K562 (cell line): Measurements from ENCODE around the gene TXN2. TPM values are rescaled to one million over a fixed set of nuclear protein-coding genes. Genes with fewer than 3 reads are reported as not detected.
A peak's percentile ranks its signal among the peaks of the same experiment; 100 is the strongest.

ENCODE experiments used
- CBFB ChIP-seq: sonication (generic); formaldehyde crosslinking; IDR thresholded peaks from 2 replicates; pipeline ENCODE4 v1.4.0; 2020; ENCODE audit warnings: mild to moderate bottlenecking, missing genetic modification reagents
- DPF2 ChIP-seq: fragments of 450-650 bp; IDR thresholded peaks from 2 replicates; pipeline ENCODE4 v1.6.1; 2016
- HNRNPK ChIP-seq: fragments of 200-400 bp; formaldehyde crosslinking; IDR thresholded peaks from one replicate; pipeline ENCODE4 v1.6.1; 2018; ENCODE audit warnings: mild to moderate bottlenecking, low read depth, low read length; ENCODE audit not compliant: poor library complexity, severe bottlenecking
- MBD2 ChIP-seq: sonication (generic); IDR thresholded peaks from 2 replicates; pipeline ENCODE4 v1.6.1; 2016; ENCODE audit warnings: low read depth, borderline replicate concordance
- RAD51 ChIP-seq: fragments of 450-650 bp; IDR thresholded peaks from 2 replicates; pipeline ENCODE4 v1.7.1; 2016; ENCODE audit warnings: low read depth, mild to moderate bottlenecking, borderline replicate concordance
- SMAD3 ChIP-seq: fragments of 450-650 bp; formaldehyde crosslinking; conservative IDR thresholded peaks from 2 replicates; pipeline ENCODE4 v1.4.0; 2020; ENCODE audit warnings: mild to moderate bottlenecking
- ZNF121 ChIP-seq: sonication (generic); formaldehyde crosslinking; conservative IDR thresholded peaks from 2 replicates; pipeline ENCODE4 v1.8.0; 2022; ENCODE audit warnings: missing genetic modification reagents
- ZNF324 ChIP-seq: fragments of 250-450 bp; sonication (Bioruptor Pico); IDR thresholded peaks from 2 replicates; pipeline ENCODE4 v1.4.0; 2020; ENCODE audit warnings: mild to moderate bottlenecking
- polyA plus RNA-seq, 8 experiments: library from polyadenylated mRNA; depleted of rRNA in 4 of 8; stranded (reverse) in 5 of 8; unstranded in 3 of 8; fragments of >200 nt; fragmentation: Nextera tagmentation in 2 of 8; fragmentation: Illumina TruSeq in 1 of 8; extraction: Ambion mirVana in 2 of 8; extraction: Trizol in 1 of 8; gene quantifications; 2 replicates each; pipeline versions ENCODE4 v1.2.1 to v1.2.3, GENCODE V29; 2011 to 2014; ENCODE audit warnings: inconsistent platforms in 1 of 8, missing spikeins in 1 of 8
- total RNA-seq, 7 experiments: library from RNA; depleted of rRNA in 6 of 7; stranded (reverse); fragments of >200 nt in 6 of 7; fragmentation: Illumina TruSeq in 2 of 7; extraction: Trizol in 2 of 7; gene quantifications; 2 replicates each; pipeline versions ENCODE4 v1.2.1 to v1.2.3, GENCODE V29; 2011 to 2021; ENCODE audit warnings: low replicate concordance in 1 of 7
- TF ChIP-seq, protein P1 (sequence below), 2 experiments: fragments of 200-800 bp in 1 of 2; sonication (Bioruptor generic) in 1 of 2; sonication (generic) in 1 of 2; formaldehyde crosslinking in 1 of 2; IDR thresholded peaks in 1 of 2; conservative IDR thresholded peaks in 1 of 2; 2 replicates each; pipeline versions ENCODE4 v1.5.0 to v1.6.1; 2016 to 2020; ENCODE audit warnings: missing compliant biosample characterization in 1 of 2, missing genetic modification characterization in 1 of 2, missing genetic modification reagents in 1 of 2
- TF ChIP-seq, protein P2 (sequence below), 3 experiments: fragments of 200-800 bp in 1 of 3; fragments of 250-450 bp in 1 of 3; fragments of 450-650 bp in 1 of 3; sonication (Bioruptor Pico) in 1 of 3; sonication (Bioruptor generic) in 1 of 3; formaldehyde crosslinking in 1 of 3; IDR thresholded peaks; 2 replicates each; pipeline versions ENCODE4 v1.6.1 to v1.8.0; 2016 to 2022; ENCODE audit warnings: mild to moderate bottlenecking in 2 of 3, missing genetic modification characterization in 2 of 3, missing compliant biosample characterization in 1 of 3, moderate library complexity in 1 of 3
- TF ChIP-seq, protein P3 (sequence below), 2 experiments: fragments of 250-450 bp in 1 of 2; fragments of 450-650 bp in 1 of 2; sonication (Bioruptor Pico) in 1 of 2; IDR thresholded peaks; 2 replicates each; pipeline versions ENCODE4 v1.6.1 to v1.8.0; 2016 to 2021; ENCODE audit warnings: mild to moderate bottlenecking in 2 of 2, moderate library complexity in 2 of 2, missing compliant biosample characterization in 1 of 2, missing genetic modification characterization in 1 of 2
- TF ChIP-seq, protein P4 (sequence below): fragments of 250-450 bp; sonication (Bioruptor Pico); IDR thresholded peaks from 2 replicates; pipeline ENCODE4 v1.4.0; 2020; ENCODE audit warnings: mild to moderate bottlenecking
- TF ChIP-seq, protein P5 (sequence below): fragments of 450-650 bp; IDR thresholded peaks from 2 replicates; pipeline ENCODE4 v1.6.1; 2018; ENCODE audit not compliant: partially characterized antibody

Gene TXN2
- total and polyA plus RNA-seq, 9 of the 15 experiments (the other 6 are each of a cell fraction or from before 2014, with no cell fraction given): 48.5 to 399 (median 118) TPM

DNA sequence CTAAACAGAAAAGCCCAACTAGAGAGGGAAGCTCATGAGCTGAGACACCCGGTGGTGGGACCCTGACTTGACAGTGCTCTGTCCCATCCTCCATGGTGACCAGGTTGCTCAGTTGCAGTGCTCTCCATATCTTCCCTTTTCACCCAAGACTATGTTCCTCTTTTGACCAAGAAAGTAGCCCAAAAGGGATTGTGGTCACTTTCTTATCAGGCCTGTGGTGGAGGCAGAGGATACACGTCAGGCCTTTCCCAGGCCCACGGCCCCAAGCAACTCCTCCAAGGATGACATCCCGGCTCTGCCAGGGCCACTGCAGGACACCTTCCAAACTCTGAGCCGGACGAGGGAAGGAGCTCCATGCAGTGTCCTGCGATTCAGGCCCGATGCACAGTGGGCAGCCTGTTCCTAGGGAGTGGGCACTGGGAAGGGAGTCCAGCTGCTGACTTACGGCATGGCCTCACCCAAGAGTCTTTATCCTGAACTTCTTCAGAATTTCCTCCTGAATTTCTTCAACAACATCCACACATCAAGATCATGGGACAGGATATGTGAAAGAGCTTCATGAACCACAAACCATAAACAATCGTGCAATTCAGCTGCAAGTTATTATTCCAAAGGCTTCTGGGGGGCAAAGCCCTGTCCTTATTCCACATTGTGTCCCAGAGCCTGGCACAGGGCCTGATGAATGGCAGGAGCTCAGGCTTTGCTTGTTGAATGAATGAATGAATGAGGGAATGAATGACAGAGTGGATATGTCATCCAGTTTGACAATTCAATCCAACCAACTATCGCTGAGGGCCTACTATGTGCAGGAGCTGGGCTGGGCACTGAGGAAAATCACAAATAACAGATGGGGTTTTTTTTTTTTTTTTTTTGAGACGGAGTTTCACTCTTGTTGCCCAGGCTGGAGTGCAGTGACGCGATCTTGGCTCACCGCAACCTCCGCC, 57.7 kb downstream of the TXN2 start (continued):
- TF ChIP-seq MBD2 (no peak), DPF2 (peak; percentile 78), RAD51 (no peak), SMAD3 (CRISPR knock-in tag) (0 out of 2 replicates have a peak, but pooled peaks have one; percentile 16), ZNF324 (CRISPR knock-in tag) (no peak), ZNF121 (CRISPR knock-in tag) (0 out of 2 replicates have a peak, but pooled peaks have one; percentile 65), HNRNPK (no peak), CBFB (0 out of 2 replicates have a peak, but pooled peaks have one; percentile 75)
- TF ChIP-seq, protein P1, sequence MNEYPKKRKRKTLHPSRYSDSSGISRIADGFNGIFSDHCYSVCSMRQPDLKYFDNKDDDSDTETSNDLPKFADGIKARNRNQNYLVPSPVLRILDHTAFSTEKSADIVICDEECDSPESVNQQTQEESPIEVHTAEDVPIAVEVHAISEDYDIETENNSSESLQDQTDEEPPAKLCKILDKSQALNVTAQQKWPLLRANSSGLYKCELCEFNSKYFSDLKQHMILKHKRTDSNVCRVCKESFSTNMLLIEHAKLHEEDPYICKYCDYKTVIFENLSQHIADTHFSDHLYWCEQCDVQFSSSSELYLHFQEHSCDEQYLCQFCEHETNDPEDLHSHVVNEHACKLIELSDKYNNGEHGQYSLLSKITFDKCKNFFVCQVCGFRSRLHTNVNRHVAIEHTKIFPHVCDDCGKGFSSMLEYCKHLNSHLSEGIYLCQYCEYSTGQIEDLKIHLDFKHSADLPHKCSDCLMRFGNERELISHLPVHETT (CRISPR knock-in tag; conservative IDR thresholded peaks at IDR 0.05 in 1 of 2, IDR thresholded peaks at IDR 0.05 in 1 of 2): peak in 1 of 2 experiments; percentile 40; a peak in 1 of 4 replicates
- TF ChIP-seq, protein P2, sequence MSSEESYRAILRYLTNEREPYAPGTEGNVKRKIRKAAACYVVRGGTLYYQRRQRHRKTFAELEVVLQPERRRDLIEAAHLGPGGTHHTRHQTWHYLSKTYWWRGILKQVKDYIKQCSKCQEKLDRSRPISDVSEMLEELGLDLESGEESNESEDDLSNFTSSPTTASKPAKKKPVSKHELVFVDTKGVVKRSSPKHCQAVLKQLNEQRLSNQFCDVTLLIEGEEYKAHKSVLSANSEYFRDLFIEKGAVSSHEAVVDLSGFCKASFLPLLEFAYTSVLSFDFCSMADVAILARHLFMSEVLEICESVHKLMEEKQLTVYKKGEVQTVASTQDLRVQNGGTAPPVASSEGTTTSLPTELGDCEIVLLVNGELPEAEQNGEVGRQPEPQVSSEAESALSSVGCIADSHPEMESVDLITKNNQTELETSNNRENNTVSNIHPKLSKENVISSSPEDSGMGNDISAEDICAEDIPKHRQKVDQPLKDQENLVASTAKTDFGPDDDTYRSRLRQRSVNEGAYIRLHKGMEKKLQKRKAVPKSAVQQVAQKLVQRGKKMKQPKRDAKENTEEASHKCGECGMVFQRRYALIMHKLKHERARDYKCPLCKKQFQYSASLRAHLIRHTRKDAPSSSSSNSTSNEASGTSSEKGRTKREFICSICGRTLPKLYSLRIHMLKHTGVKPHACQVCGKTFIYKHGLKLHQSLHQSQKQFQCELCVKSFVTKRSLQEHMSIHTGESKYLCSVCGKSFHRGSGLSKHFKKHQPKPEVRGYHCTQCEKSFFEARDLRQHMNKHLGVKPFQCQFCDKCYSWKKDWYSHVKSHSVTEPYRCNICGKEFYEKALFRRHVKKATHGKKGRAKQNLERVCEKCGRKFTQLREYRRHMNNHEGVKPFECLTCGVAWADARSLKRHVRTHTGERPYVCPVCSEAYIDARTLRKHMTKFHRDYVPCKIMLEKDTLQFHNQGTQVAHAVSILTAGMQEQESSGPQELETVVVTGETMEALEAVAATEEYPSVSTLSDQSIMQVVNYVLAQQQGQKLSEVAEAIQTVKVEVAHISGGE (CRISPR knock-in tag; IDR thresholded peaks at IDR 0.05): 0 out of 6 replicates have a peak, but pooled peaks of 1 of the 3 experiments have one; percentile 42
- TF ChIP-seq, protein P3, sequence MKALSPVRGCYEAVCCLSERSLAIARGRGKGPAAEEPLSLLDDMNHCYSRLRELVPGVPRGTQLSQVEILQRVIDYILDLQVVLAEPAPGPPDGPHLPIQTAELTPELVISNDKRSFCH (CRISPR knock-in tag; IDR thresholded peaks at IDR 0.05): no peak
- TF ChIP-seq, protein P3 (tag; IDR thresholded peaks at IDR 0.05): 0 out of 2 replicates have a peak, but pooled peaks have one; percentile 56
- TF ChIP-seq, protein P4, sequence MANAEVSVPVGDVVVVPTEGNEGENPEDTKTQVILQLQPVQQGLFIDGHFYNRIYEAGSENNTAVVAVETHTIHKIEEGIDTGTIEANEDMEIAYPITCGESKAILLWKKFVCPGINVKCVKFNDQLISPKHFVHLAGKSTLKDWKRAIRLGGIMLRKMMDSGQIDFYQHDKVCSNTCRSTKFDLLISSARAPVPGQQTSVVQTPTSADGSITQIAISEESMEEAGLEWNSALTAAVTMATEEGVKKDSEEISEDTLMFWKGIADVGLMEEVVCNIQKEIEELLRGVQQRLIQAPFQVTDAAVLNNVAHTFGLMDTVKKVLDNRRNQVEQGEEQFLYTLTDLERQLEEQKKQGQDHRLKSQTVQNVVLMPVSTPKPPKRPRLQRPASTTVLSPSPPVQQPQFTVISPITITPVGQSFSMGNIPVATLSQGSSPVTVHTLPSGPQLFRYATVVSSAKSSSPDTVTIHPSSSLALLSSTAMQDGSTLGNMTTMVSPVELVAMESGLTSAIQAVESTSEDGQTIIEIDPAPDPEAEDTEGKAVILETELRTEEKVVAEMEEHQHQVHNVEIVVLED (CRISPR knock-in tag): no peak
- TF ChIP-seq, protein P5, sequence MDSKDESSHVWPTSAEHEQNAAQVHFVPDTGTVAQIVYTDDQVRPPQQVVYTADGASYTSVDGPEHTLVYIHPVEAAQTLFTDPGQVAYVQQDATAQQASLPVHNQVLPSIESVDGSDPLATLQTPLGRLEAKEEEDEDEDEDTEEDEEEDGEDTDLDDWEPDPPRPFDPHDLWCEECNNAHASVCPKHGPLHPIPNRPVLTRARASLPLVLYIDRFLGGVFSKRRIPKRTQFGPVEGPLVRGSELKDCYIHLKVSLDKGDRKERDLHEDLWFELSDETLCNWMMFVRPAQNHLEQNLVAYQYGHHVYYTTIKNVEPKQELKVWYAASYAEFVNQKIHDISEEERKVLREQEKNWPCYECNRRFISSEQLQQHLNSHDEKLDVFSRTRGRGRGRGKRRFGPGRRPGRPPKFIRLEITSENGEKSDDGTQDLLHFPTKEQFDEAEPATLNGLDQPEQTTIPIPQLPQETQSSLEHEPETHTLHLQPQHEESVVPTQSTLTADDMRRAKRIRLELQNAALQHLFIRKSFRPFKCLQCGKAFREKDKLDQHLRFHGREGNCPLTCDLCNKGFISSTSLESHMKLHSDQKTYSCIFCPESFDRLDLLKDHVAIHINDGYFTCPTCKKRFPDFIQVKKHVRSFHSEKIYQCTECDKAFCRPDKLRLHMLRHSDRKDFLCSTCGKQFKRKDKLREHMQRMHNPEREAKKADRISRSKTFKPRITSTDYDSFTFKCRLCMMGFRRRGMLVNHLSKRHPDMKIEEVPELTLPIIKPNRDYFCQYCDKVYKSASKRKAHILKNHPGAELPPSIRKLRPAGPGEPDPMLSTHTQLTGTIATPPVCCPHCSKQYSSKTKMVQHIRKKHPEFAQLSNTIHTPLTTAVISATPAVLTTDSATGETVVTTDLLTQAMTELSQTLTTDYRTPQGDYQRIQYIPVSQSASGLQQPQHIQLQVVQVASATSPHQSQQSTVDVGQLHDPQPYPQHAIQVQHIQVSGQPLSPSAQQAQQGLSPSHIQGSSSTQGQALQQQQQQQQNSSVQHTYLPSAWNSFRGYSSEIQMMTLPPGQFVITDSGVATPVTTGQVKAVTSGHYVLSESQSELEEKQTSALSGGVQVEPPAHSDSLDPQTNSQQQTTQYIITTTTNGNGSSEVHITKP: peak; percentile 42
